GM20000 (cell line): ENCODE data around the gene ARAF.
"Not testable (repeated sequence)": the region's sequence is repeated elsewhere in the genome, so short reads cannot be mapped to it uniquely, and the experiment has no call there.

Experiments used
- DNase-seq: peaks from one replicate; pipeline ENCODE4 v3.0.0; 2012; ENCODE audit warnings: low spot score
- CTCF ChIP-seq: IDR thresholded peaks from 2 replicates; pipeline ENCODE4 v1.5.1; 2012; ENCODE audit warnings: mild to moderate bottlenecking, control low read depth; ENCODE audit errors: extremely low read depth, missing control alignments

The ARAF gene

GRCh38 chrX:47560934-47561658 is at the start of gene ARAF:
ARAF (plus strand) TSS chrX:47561205; CDS start chrX:47562968, 1,763 bp downstream.
- peak; percentile 87 for DNase-seq
- TF ChIP-seq CTCF, result no peak

- not testable (repeated sequence) for DNase-seq
These were observed 48.6 kb upstream of the ARAF start for GRCh38 chrX:47512383-47512782.

- DNase-seq, result not testable (repeated sequence)
These were observed 47.7 kb upstream of the ARAF start for GRCh38 chrX:47513034-47513965.

GRCh38 chrX:47514533-47515235 is 46.3 kb upstream of the ARAF start:
- DNase-seq, result no peak
- TF ChIP-seq CTCF, result no peak

GRCh38 chrX:47515941-47516665 is 44.9 kb upstream of the ARAF start:
- no peak for DNase-seq
- no peak for TF ChIP-seq CTCF

GRCh38 chrX:47518144-47518543 is 42.9 kb upstream of the ARAF start:
- no peak for TF ChIP-seq CTCF
- no peak for DNase-seq

GRCh38 chrX:47523297-47523696 is 37.7 kb upstream of the ARAF start:
- peak; percentile 71 for TF ChIP-seq CTCF
- DNase-seq, result peak; percentile 77
